ENCODE results near the gene ZNF426. TPM values are rescaled to one million over a fixed set of nuclear protein-coding genes. Genes with fewer than 3 reads are reported as not detected.
"Not testable (repeated sequence)": the region's sequence is repeated elsewhere in the genome, so short reads cannot be mapped to it uniquely, and the experiment has no call there.

Gene ZNF426
- 11.1 TPM for total RNA-seq
- polyA plus RNA-seq: 5.0 TPM
- long read RNA-seq, donor 1, full-length matches to known transcripts: 1 of 1 reads
- long read RNA-seq, donor 1, partial matches to known transcripts: 0 of 1 reads
- long read RNA-seq, donor 1, other reads (novel, unspliced or antisense): 0 of 1 reads
- long read RNA-seq, donor 2, full-length matches to known transcripts: 4 of 4 reads
- long read RNA-seq, donor 2, partial matches to known transcripts: 0 of 4 reads
- long read RNA-seq, donor 2, other reads (novel, unspliced or antisense): 0 of 4 reads
- long read RNA-seq, donor 3, full-length matches to known transcripts: 1 of 1 reads
- long read RNA-seq, donor 3, partial matches to known transcripts: 0 of 1 reads
- long read RNA-seq, donor 3, other reads (novel, unspliced or antisense): 0 of 1 reads
- long read RNA-seq, donor 4, full-length matches to known transcripts: 2 of 2 reads
- long read RNA-seq, donor 4, partial matches to known transcripts: 0 of 2 reads
- long read RNA-seq, donor 4, other reads (novel, unspliced or antisense): 0 of 2 reads
- long read RNA-seq, donor 5, partial matches to known transcripts: 0 of 1 reads
- long read RNA-seq, donor 5, other reads (novel, unspliced or antisense): 0 of 1 reads
- long read RNA-seq, donor 6, full-length matches to known transcripts: 1 of 1 reads
- long read RNA-seq, donor 6, partial matches to known transcripts: 0 of 1 reads
- long read RNA-seq, donor 6, other reads (novel, unspliced or antisense): 0 of 1 reads
- long read RNA-seq, donor 7, full-length matches to known transcripts: 2 of 2 reads
- long read RNA-seq, donor 7, partial matches to known transcripts: 0 of 2 reads
- long read RNA-seq, donor 7, other reads (novel, unspliced or antisense): 0 of 2 reads
- long read RNA-seq, donor 8: 0 reads
- long read RNA-seq, donor 9: 0 reads
- long read RNA-seq, donor 10, full-length matches to known transcripts: 1 of 1 reads
- long read RNA-seq, donor 10, partial matches to known transcripts: 0 of 1 reads
- long read RNA-seq, donor 10, other reads (novel, unspliced or antisense): 0 of 1 reads

DNA sequence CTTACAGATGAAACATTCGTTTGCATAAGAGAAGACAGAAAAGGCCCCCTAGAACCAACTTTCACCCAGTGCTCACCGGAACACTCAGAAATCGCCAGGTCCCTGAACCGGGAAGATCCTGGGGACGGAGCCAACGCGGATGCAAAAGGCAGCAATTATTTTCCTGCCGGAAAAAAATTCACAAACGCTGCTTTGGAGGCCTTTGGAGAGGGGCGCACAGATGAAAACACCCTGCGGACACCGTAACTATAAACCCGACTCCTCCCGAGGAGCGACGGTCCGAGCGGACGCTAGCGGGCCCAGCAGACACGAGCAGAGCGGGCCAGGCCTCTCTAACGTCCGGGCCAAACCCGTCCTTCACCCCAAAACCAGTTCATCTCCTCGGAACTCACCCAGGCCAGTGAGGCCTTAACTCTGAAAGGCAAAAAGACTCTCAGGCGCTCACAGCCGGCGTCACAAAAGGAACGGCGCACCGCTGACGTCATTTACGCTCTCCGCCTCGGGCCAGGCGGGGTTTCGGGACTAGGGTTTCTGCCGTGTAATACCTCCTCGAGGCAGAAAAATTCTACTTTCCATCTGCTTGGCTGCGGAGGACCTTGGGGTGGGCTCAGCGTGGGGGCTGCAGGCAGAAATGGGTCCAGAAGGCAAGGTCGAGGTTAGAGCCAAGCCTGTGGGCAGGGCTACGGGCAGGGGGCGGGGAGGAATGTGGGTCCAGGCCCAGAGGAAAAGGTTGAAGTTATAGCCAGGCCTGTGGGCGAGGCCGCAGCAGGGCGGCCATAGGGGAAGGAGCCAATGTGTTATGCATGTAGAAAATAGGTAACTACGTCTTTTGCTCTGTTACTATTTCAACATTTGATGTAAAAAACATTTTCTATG is at the start of gene ZNF426:
TSS of gene ZNF426 (minus strand) at position 463 of the 876 bp plus-strand sequence. CDS start 2,413 bp downstream, outside the sequence.
- Histone ChIP-seq H3K4me3 (ENCODE audit: low read length in 2 of 2) (peak within 1 kb of the TSS; percentile 77 to 99), H3K27ac (ENCODE audit: low read depth in 1 of 2, low read length in 1 of 2) (peak within 1 kb of the TSS; percentile 85 to 95), H3K27me3 (ENCODE audit: control insufficient read depth in 2 of 2, insufficient read depth in 1 of 2, low read length in 1 of 2) (no peaks in the 10 kb centered on the region), H3K9me3 (ENCODE audit: control insufficient read depth in 2 of 2, insufficient read depth in 1 of 2, low read length in 1 of 2) (peaks cover 5 to 14% of the 10 kb centered on the region in 2 donors), H3K4me1 (ENCODE audit: control insufficient read depth in 2 of 2, insufficient read depth in 2 of 2, low read length in 2 of 2) (peaks cover 0 to 3% of the 10 kb centered on the region in 2 donors), H3K36me3 (ENCODE audit: control insufficient read depth in 2 of 2, insufficient read depth in 2 of 2, low read length in 1 of 2) (peaks cover 25 to 27% of the 10 kb centered on the region in 2 donors)
- WGBS: 4% methylated on average over 49 of the region's 49 CpGs
- peak; percentile 68 to 93 (median 77) for DNase-seq (ENCODE audit: low read depth in 6 of 9, low spot score in 9 of 9)

DNA sequence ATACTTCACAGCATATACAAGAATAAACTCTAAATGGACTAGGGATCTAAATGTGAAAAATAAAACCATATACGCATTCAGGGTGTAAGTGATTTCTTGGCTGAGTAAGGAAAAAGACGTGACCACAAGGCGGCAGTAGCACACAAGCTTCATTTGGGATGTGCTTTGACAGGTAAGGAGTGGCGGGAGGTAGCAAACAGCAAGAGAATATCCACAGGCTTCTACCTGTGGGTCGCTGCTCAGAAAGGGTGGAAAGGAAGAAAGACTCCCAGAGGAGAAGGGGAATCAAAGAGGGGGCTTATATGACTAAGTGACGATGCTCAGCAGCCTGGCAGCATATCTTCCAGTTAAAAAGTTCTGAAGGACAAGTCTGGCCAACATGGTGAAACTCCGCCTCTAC is 48.3 kb upstream of the ZNF426 start:
- no peaks in the 10 kb centered on the region for H3K36me3 ChIP-seq (ENCODE audit: control insufficient read depth in 2 of 2, insufficient read depth in 2 of 2, low read length in 1 of 2)
- DNase-seq (ENCODE audit: low read depth in 6 of 9, low spot score in 9 of 9): peak; percentile 26 to 86 (median 62)
- 17% methylated on average over 7 of the region's 7 CpGs for WGBS
- H3K4me3 ChIP-seq (ENCODE audit: low read length in 2 of 2): no peak overlapping the region
- H3K27ac ChIP-seq (ENCODE audit: low read depth in 1 of 2, low read length in 1 of 2): no peak overlapping the region
- peaks cover 2 to 5% of the 10 kb centered on the region in 2 donors for H3K27me3 ChIP-seq (ENCODE audit: control insufficient read depth in 2 of 2, insufficient read depth in 1 of 2, low read length in 1 of 2)
- peaks cover 0 to 6% of the 10 kb centered on the region in 2 donors for H3K9me3 ChIP-seq (ENCODE audit: control insufficient read depth in 2 of 2, insufficient read depth in 1 of 2, low read length in 1 of 2)
- H3K4me1 ChIP-seq (ENCODE audit: control insufficient read depth in 2 of 2, insufficient read depth in 2 of 2, low read length in 2 of 2): peaks cover 0 to 5% of the 10 kb centered on the region in 2 donors

DNA sequence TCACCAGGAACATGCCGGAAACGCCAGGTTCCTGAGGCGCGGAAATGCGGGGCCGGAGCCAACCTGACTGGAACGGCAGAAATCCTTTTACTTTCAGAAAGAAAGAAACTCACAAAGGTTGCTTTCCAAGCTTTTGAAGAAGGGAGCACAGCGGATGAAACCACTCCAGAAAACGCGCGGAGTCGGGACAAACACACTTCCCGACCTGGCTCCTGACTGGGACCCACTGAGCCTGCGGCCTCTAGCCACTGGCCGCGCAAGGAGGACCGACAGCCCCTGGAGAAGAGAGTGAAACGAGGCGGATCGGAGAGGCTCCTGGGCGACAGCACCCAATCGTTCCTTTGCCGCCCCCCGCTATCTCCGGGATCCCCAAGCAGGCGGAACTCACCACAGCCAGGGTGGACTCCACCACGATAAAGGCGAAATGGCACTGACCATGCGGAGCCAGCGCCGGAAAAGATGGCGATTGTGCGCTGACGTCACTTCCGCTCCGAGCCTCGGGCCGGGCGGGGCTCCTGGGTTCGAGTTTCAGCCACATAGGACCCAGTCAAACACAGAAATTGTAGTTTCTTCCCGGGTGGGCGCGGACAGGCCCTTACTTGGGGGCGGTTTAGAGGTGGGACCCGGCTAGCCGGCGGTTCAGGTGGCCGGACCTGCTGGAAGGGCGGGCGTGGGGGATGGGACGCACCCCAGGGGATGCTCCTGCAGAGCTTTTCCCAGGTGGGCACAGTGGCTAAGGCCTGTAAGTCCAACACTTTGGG is 45.8 kb upstream of the ZNF426 start, which contains the start of gene ZNF121:
TSS of gene ZNF121 (minus strand) at position 432 of the 761 bp plus-strand sequence. CDS start 16,407 bp downstream, outside the sequence.
- under 1% methylated on average over 51 of the region's 51 CpGs for WGBS

DNA sequence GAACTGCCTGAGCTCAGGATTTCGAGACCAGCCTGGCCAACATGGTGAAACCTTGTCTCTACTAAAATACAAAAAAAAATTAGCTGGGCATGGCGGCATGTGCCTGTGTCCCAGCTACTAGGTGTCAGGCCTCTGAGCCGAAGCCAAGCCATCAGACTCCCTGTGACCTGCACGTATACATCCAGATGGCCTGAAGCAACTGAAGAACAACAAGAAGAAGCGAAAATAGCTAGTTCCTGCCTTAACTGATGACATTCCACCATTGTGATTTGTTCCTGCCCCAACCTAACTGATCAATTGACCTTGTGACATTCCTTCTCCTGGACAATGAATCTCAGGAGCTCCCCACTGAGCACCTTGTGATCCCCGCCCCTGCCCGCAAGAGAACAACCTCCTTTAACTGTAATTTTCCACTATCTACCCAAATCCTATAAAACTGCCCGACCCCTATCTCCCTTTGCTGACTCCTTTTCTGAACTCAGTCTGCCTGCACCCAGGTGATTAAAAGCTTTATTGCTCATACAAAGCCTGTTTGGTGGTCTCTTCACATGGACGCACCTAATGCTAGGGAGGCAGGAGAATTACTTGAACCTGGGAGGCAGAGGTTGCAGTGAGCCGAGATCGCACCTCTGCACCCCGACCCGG is 43.8 kb upstream of the ZNF426 start:
- peaks cover 0 to 30% of the 10 kb centered on the region in 2 donors for H3K9me3 ChIP-seq (ENCODE audit: control insufficient read depth in 2 of 2, insufficient read depth in 1 of 2, low read length in 1 of 2)
- not testable (repeated sequence) for H3K4me3 ChIP-seq (ENCODE audit: low read length in 2 of 2); H3K4me1 ChIP-seq (ENCODE audit: control insufficient read depth in 2 of 2, insufficient read depth in 2 of 2, low read length in 2 of 2); DNase-seq (ENCODE audit: low read depth in 6 of 9, low spot score in 9 of 9); H3K27ac ChIP-seq (ENCODE audit: low read depth in 1 of 2, low read length in 1 of 2); H3K27me3 ChIP-seq (ENCODE audit: control insufficient read depth in 2 of 2, insufficient read depth in 1 of 2, low read length in 1 of 2)
- 92% methylated on average over 13 of the region's 13 CpGs for WGBS
- peaks cover 4 to 11% of the 10 kb centered on the region in 2 donors for H3K36me3 ChIP-seq (ENCODE audit: control insufficient read depth in 2 of 2, insufficient read depth in 2 of 2, low read length in 1 of 2)

More for the DNA sequence above, 45.8 kb upstream of the ZNF426 start, which contains the start of gene ZNF121:
- peak within 1 kb of the TSS; percentile 89 to 96 for H3K27ac ChIP-seq (ENCODE audit: low read depth in 1 of 2, low read length in 1 of 2)
- H3K4me1 ChIP-seq (ENCODE audit: control insufficient read depth in 2 of 2, insufficient read depth in 2 of 2, low read length in 2 of 2): peaks cover 0 to 5% of the 10 kb centered on the region in 2 donors
- peaks cover 1 to 7% of the 10 kb centered on the region in 2 donors for H3K36me3 ChIP-seq (ENCODE audit: control insufficient read depth in 2 of 2, insufficient read depth in 2 of 2, low read length in 1 of 2)
- H3K27me3 ChIP-seq (ENCODE audit: control insufficient read depth in 2 of 2, insufficient read depth in 1 of 2, low read length in 1 of 2): no peaks in the 10 kb centered on the region
- peak; percentile 64 to 89 (median 75) for DNase-seq (ENCODE audit: low read depth in 6 of 9, low spot score in 9 of 9)
- H3K4me3 ChIP-seq (ENCODE audit: low read length in 2 of 2): peak within 1 kb of the TSS; percentile 97 to 100
- peaks cover 0 to 21% of the 10 kb centered on the region in 2 donors for H3K9me3 ChIP-seq (ENCODE audit: control insufficient read depth in 2 of 2, insufficient read depth in 1 of 2, low read length in 1 of 2)

DNA sequence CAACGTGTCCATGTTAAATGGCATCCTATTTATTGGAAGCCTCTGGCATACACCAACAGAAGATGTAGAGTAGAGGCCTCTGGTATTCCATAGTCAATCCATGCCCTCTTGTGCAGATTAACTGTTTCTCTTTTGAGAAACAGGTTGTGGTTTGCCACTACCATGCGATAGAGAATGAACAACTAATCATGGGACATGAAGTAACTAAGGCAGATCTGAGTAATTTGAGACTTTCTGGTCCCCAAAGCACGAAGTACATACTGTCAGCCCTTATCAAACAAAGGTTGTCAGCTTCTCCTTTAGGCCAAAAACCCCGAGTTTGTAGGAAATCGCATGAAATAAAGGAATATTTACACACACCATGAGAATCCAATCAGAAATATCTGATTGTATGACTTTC is 42.3 kb upstream of the ZNF426 start:
- Histone ChIP-seq H3K9me3 (ENCODE audit: control insufficient read depth in 2 of 2, insufficient read depth in 1 of 2, low read length in 1 of 2) (peaks cover 0 to 34% of the 10 kb centered on the region in 2 donors), H3K36me3 (ENCODE audit: control insufficient read depth in 2 of 2, insufficient read depth in 2 of 2, low read length in 1 of 2) (peaks cover 4 to 11% of the 10 kb centered on the region in 2 donors), H3K4me1 (ENCODE audit: control insufficient read depth in 2 of 2, insufficient read depth in 2 of 2, low read length in 2 of 2) (peaks cover 0 to 5% of the 10 kb centered on the region in 2 donors), H3K4me3 (ENCODE audit: low read length in 2 of 2) (no peak overlapping the region), H3K27ac (ENCODE audit: low read depth in 1 of 2, low read length in 1 of 2) (no peak overlapping the region), H3K27me3 (ENCODE audit: control insufficient read depth in 2 of 2, insufficient read depth in 1 of 2, low read length in 1 of 2) (no peaks in the 10 kb centered on the region)
- no peak for DNase-seq (ENCODE audit: low read depth in 6 of 9, low spot score in 9 of 9)
- 95% methylated on average over 5 of the region's 5 CpGs for WGBS

DNA sequence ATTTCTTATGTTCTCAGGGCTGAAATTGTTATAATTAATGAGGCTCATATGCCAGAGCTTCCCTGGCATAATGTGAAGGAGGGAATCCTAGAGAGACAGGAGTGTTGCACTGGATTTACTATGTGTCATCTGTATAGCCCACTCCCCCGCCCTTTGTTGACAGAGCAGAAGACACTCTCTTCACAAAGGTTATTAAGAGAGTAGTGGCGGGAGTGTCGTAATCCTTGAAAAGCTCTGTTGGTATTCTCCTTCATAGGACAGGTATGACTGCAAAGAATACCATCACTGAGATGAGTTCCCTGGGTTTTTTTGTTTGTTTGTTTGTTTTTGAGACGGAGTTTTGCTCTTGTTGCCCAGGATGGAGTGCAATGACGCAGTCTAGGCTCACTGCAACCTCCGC is 31.8 kb upstream of the ZNF426 start:
- H3K4me3 ChIP-seq (ENCODE audit: low read length in 2 of 2): no peak overlapping the region
- no peak overlapping the region for H3K27ac ChIP-seq (ENCODE audit: low read depth in 1 of 2, low read length in 1 of 2)
- H3K4me1 ChIP-seq (ENCODE audit: control insufficient read depth in 2 of 2, insufficient read depth in 2 of 2, low read length in 2 of 2): no peaks in the 10 kb centered on the region
- DNase-seq (ENCODE audit: low read depth in 6 of 9, low spot score in 9 of 9): no peak
- 98% methylated on average over 6 of the region's 6 CpGs for WGBS
- H3K9me3 ChIP-seq (ENCODE audit: control insufficient read depth in 2 of 2, insufficient read depth in 1 of 2, low read length in 1 of 2): peaks cover 33 to 50% of the 10 kb centered on the region in 2 donors
- no peaks in the 10 kb centered on the region for H3K27me3 ChIP-seq (ENCODE audit: control insufficient read depth in 2 of 2, insufficient read depth in 1 of 2, low read length in 1 of 2)
- peaks cover 32 to 35% of the 10 kb centered on the region in 2 donors for H3K36me3 ChIP-seq (ENCODE audit: control insufficient read depth in 2 of 2, insufficient read depth in 2 of 2, low read length in 1 of 2)

DNA sequence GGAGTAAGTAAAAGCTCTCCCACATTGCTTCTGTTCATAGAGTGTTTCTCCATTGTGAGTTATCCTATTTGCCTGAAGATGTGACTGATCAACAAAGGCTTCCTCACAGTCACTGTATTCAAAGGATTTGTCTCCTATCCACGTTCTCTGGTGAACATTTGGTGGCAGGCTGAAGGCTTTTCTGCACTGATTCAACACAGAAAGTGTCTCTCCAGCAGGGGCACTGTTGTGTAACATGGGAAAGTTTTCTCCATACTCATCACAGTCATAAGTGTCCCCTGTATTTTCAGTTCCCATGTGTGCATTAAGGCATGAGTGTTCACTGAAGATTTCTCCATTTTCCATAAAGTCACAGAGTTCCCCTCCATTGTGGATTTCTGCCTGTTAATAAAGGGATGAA is 28.3 kb upstream of the ZNF426 start:
- H3K4me3 ChIP-seq (ENCODE audit: low read length in 2 of 2): no peak overlapping the region
- WGBS: 100% methylated on average over 1 of the region's 1 CpG
- DNase-seq (ENCODE audit: low read depth in 6 of 9, low spot score in 9 of 9): no peak
- H3K27ac ChIP-seq (ENCODE audit: low read depth in 1 of 2, low read length in 1 of 2): no peak overlapping the region
- H3K36me3 ChIP-seq (ENCODE audit: control insufficient read depth in 2 of 2, insufficient read depth in 2 of 2, low read length in 1 of 2): peaks cover 44 to 57% of the 10 kb centered on the region in 2 donors
- no peaks in the 10 kb centered on the region for H3K4me1 ChIP-seq (ENCODE audit: control insufficient read depth in 2 of 2, insufficient read depth in 2 of 2, low read length in 2 of 2)
- H3K27me3 ChIP-seq (ENCODE audit: control insufficient read depth in 2 of 2, insufficient read depth in 1 of 2, low read length in 1 of 2): no peaks in the 10 kb centered on the region
- peaks cover 28 to 41% of the 10 kb centered on the region in 2 donors for H3K9me3 ChIP-seq (ENCODE audit: control insufficient read depth in 2 of 2, insufficient read depth in 1 of 2, low read length in 1 of 2)
